ENCODE results near the gene TOPBP1.

DNA sequence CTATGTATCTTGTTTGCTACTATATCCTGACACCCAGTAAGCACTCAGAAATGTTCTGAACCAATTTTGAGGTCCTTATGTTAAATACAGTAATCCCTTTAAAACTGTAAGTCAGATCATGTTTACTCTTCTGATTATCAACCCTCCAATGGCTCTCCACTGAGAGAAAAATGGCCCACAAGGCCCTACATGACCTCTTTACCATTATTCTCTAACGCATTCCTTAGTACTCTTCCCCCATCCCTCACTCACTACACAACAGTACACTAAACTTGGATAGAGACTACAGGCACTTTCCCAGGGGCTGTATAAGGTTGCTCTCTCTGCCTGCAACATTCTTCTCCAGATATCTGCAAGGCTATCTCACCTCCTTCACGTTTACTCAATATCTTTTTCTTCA is 1.9 kb downstream of the TOPBP1 start:
- TF ChIP-seq, protein P1, sequence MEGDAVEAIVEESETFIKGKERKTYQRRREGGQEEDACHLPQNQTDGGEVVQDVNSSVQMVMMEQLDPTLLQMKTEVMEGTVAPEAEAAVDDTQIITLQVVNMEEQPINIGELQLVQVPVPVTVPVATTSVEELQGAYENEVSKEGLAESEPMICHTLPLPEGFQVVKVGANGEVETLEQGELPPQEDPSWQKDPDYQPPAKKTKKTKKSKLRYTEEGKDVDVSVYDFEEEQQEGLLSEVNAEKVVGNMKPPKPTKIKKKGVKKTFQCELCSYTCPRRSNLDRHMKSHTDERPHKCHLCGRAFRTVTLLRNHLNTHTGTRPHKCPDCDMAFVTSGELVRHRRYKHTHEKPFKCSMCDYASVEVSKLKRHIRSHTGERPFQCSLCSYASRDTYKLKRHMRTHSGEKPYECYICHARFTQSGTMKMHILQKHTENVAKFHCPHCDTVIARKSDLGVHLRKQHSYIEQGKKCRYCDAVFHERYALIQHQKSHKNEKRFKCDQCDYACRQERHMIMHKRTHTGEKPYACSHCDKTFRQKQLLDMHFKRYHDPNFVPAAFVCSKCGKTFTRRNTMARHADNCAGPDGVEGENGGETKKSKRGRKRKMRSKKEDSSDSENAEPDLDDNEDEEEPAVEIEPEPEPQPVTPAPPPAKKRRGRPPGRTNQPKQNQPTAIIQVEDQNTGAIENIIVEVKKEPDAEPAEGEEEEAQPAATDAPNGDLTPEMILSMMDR (IDR thresholded peaks at IDR 0.05; ENCODE audit: low read length): no peak
- TF ChIP-seq EZH2 (optimal IDR thresholded peaks at IDR 0.05; ENCODE audit: low read depth, low read length): no peak

Measured in MM.1S (cell line).